ENCODE results near the gene PRPSAP1.
"Not testable (repeated sequence)": the region's sequence is repeated elsewhere in the genome, so short reads cannot be mapped to it uniquely, and the experiment has no call there.

The PRPSAP1 gene

DNA sequence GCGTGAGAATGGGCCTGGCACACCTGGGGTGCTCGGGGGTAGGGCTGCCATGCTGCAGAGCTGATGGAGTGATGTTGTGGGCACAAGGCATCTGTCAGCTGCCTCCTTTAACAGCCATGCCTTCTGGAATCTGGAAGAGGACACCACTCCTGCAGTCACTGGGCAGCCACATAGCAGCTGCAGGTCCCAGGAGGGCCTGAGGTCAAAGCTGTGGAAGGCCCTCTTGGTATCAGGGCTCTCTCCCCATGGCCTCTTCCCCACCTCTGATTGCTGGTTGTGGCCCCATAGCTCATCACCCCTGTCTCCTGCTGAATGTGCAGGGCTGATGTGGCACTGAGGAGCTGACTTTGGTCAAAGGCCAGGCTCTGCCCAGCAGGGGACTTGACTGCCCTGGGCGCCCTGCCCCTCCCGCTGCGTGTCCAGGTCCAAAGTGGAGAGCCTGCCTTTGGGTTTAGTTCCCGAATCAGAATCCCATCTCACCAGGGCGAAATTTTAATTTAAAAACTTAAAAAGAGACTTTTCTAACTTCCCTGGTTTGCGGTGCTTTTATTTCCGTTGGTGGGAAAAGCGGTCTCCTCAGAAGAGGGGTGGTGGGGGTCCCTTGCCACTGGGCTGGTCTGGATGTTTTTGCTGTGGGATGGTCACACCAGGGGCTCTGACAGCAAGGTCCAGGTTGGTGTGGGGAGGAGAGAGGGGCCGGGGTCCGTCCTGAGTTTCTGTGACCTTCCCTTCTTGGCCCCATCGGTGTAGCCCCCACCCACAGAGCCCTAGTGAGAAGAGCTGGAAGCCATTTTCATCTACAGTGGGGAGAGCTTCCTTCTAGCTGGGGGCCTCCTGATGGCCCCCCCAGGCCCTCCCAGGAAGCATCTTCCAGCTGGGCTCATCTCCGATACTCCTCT is 82.7 kb downstream of the PRPSAP1 start:
- Mint-ChIP-seq H3K27me3 (no peaks in the 10 kb centered on the region), H3K4me1 (ENCODE audit: low read depth in 2 of 2) (peaks cover 48 to 59% of the 10 kb centered on the region in 2 donors), H3K27ac (peak overlapping the region; percentile 95 to 96), H3K36me3 (ENCODE audit: insufficient read depth) (peaks cover 84% of the 10 kb centered on the region), H3K4me3 (peak overlapping the region; percentile 75 to 82), H3K9me3 (no peaks in the 10 kb centered on the region)
- no peak for DNase-seq
- ATAC-seq (replicated peaks) = no peak

GRCh38 chr17:76270127-76270592 is 83.6 kb downstream of the PRPSAP1 start:
- Mint-ChIP-seq H3K4me1 (ENCODE audit: low read depth in 2 of 2) (peaks cover 48 to 59% of the 10 kb centered on the region in 2 donors), H3K9me3 (no peaks in the 10 kb centered on the region), H3K27ac (peak overlapping the region; percentile 95 to 96), H3K27me3 (no peaks in the 10 kb centered on the region), H3K4me3 (peak overlapping the region; percentile 87 to 91), H3K36me3 (ENCODE audit: insufficient read depth) (peaks cover 87% of the 10 kb centered on the region)
- DNase-seq = no peak
- no peak for ATAC-seq (replicated peaks)

- H3K4me1 Mint-ChIP-seq (ENCODE audit: low read depth in 2 of 2) = peaks cover 52 to 56% of the 10 kb centered on the region in 2 donors
- peak overlapping the region; percentile 95 to 96 for H3K27ac Mint-ChIP-seq
- peaks cover 91% of the 10 kb centered on the region for H3K36me3 Mint-ChIP-seq (ENCODE audit: insufficient read depth)
- no peak for ATAC-seq (replicated peaks)
- peak overlapping the region; percentile 87 to 91 for H3K4me3 Mint-ChIP-seq
- no peaks in the 10 kb centered on the region for H3K27me3 Mint-ChIP-seq
- H3K9me3 Mint-ChIP-seq = no peaks in the 10 kb centered on the region
- no peak for DNase-seq
These were observed 84.4 kb downstream of the PRPSAP1 start for GRCh38 chr17:76268991-76269981.

GRCh38 chr17:76268015-76268749 is 85.5 kb downstream of the PRPSAP1 start:
- no peaks in the 10 kb centered on the region for H3K27me3 Mint-ChIP-seq
- peaks cover 58 to 63% of the 10 kb centered on the region in 2 donors for H3K4me1 Mint-ChIP-seq (ENCODE audit: low read depth in 2 of 2)
- peaks cover 86% of the 10 kb centered on the region for H3K36me3 Mint-ChIP-seq (ENCODE audit: insufficient read depth)
- peak; percentile 23 for ATAC-seq (replicated peaks)
- peak overlapping the region; percentile 87 to 91 for H3K4me3 Mint-ChIP-seq
- peak overlapping the region; percentile 95 to 96 for H3K27ac Mint-ChIP-seq
- DNase-seq = peak; percentile 53 to 64 (median 63)
- no peaks in the 10 kb centered on the region for H3K9me3 Mint-ChIP-seq

DNA sequence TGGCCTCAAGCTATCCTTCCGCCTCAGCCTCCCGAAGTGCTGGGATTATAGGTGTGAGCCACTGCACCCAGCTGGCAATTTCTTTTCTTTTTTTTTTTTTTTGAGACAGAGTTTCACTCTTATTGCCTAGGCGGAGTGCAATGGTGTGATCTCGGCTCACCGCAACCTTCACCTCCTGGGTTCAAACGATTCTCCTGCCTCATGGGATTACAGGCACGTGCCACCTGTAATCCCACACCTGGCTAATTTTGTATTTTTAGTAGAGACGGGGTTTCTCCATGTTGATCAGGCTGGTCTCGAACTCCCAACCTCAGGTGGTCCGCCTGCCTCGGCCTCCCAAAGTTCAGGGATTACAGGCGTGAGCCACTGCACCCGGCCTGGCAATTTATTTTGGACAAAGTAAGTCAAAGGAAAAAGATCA is 86.1 kb downstream of the PRPSAP1 start:
- Mint-ChIP-seq H3K4me3 (peak overlapping the region; percentile 87 to 91), H3K4me1 (ENCODE audit: low read depth in 2 of 2) (peaks cover 58 to 69% of the 10 kb centered on the region in 2 donors), H3K27ac (peak overlapping the region; percentile 95 to 96), H3K36me3 (ENCODE audit: insufficient read depth) (peaks cover 80% of the 10 kb centered on the region)
- ATAC-seq (replicated peaks); H3K9me3 Mint-ChIP-seq; H3K27me3 Mint-ChIP-seq; DNase-seq: not testable (repeated sequence)

- Mint-ChIP-seq H3K27me3 (no peaks in the 10 kb centered on the region), H3K4me1 (ENCODE audit: low read depth in 2 of 2) (peaks cover 58 to 68% of the 10 kb centered on the region in 2 donors), H3K36me3 (ENCODE audit: insufficient read depth) (peaks cover 76% of the 10 kb centered on the region), H3K9me3 (no peaks in the 10 kb centered on the region), H3K4me3 (peak overlapping the region; percentile 87 to 91), H3K27ac (peak overlapping the region; percentile 95 to 96)
- ATAC-seq (replicated peaks) (no peak), DNase-seq (no peak)
These were observed 86.6 kb downstream of the PRPSAP1 start for GRCh38 chr17:76267051-76267576.

DNA sequence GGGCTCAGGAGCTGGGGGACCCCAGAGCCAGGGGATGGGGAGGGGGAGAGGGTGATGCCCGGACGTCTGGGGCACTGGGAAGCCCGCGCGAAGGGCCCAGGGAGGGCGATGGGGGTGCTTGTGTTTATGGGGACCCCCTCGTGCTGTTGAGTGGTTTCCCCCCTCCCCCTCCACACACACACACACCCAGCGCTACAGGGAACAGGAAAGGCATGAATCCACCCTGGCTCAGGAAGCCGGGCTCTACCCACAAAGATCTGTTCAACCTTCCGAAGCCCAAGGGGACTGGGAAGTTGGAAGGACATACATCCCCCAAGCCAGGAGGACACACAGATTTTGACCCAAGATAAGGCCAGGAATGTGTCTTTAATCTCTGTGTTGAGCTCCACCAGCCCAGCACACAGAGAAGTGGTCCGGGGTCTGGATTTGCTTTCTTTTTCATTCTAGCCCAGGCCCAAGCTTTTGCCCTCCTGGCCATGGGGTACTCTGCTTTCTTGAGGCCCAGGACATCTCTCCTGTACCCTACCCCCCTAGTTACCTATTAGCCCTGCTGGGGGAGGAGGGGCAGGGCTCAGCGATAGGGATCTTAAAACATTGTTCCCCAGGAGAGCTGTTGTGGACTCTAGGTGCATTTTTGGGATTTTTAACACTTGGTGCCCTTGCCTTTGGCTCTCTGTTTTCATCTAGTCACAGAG is 87.3 kb downstream of the PRPSAP1 start:
- Mint-ChIP-seq H3K36me3 (ENCODE audit: insufficient read depth) (peaks cover 68% of the 10 kb centered on the region), H3K4me3 (peak overlapping the region; percentile 87 to 91), H3K9me3 (no peaks in the 10 kb centered on the region), H3K27ac (peak overlapping the region; percentile 95 to 96), H3K27me3 (no peaks in the 10 kb centered on the region), H3K4me1 (ENCODE audit: low read depth in 2 of 2) (peaks cover 52 to 64% of the 10 kb centered on the region in 2 donors)
- DNase-seq (no peak), ATAC-seq (replicated peaks) (no peak)

DNA sequence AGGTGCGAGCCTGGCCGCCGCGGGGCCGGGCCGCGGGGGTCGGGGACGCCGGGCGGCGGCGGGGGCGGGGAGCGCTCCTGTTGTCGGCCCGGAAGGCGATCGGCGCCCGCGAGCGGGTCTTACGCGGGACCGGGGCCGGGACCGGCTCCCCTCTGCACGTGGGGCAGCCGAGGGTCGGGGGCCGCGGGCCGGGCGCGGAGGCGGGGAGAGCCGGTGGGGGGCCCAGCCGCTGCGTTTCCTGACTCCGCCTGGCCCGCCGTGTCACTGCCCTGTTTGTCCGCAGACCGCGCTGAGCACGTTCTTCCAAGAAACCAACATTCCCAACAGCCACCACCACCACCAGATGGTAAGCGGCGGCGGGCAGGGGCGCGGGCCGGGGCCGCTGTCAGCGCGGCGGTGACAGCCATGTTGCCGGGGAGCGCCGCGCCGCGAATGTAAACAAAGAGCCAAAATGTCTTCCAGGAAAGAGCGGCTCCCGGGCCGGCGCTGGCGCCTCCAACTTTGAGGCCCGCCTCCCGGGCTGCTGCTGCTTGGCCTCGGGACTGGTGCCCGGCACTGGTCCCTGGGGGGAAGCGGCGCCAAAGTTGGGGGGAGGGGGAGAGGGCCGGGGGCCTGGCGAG is 88.0 kb downstream of the PRPSAP1 start:
- Mint-ChIP-seq H3K4me1 (ENCODE audit: low read depth in 2 of 2) (peaks cover 50 to 57% of the 10 kb centered on the region in 2 donors), H3K27ac (peak overlapping the region; percentile 95 to 96), H3K4me3 (peak overlapping the region; percentile 87 to 91), H3K9me3 (no peaks in the 10 kb centered on the region), H3K27me3 (no peaks in the 10 kb centered on the region), H3K36me3 (ENCODE audit: insufficient read depth) (peaks cover 62% of the 10 kb centered on the region)
- ATAC-seq (replicated peaks) = no peak
- DNase-seq = peak in 2 of 3 experiments; percentile 57

DNA sequence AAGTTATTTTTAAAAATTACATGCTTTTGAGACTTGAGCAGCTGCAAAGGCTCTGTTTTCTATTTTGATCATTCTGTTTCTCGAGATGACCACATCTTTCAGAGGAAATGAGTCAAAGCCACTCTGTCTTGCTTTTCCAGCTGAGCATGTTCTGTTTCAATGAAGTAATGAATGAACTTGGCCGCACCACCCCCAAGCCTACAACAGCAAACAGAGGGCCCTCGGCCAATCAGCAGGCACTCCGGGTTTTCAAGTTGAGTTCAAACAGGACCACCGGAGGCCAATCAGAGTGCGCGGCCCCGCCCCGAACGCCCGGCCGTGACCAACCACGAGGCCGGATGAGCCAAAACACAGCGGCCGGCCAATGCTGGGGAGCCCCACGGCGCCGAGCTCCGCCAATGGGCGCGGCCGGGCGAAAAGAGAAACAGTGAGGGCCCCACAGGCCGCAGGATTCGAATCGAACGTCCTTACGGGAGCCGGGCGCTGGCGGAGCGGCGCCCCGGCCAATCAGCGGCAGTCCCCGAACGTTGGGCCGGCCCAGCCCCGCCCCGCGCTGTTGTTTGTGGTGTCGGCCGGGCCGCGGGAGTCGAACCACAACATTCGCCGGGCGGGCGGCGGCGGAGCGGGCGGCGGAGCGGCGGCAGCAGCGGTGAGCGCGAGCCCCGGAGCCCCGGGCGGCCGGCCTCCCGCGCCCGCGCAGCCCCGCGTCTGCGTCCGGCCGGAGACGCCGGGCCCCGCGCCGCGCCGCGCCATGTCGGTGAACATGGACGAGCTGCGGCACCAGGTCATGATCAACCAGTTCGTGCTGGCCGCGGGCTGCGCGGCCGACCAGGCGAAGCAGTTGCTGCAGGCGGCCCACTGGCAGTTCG is 88.7 kb downstream of the PRPSAP1 start, which contains the start of gene UBALD2:
UBALD2 (plus strand) TSS at position 594 of the 869 bp plus-strand sequence; CDS start at position 752, 158 bp downstream.
- ATAC-seq (replicated peaks) (peak; percentile 77), DNase-seq (peak; percentile 97 to 98 (median 98))
- Mint-ChIP-seq H3K27me3 (no peaks in the 10 kb centered on the region), H3K4me1 (ENCODE audit: low read depth in 2 of 2) (peaks cover 48 to 54% of the 10 kb centered on the region in 2 donors), H3K9me3 (no peaks in the 10 kb centered on the region), H3K27ac (peak within 1 kb of the TSS; percentile 95 to 96), H3K4me3 (peak within 1 kb of the TSS; percentile 87 to 91), H3K36me3 (ENCODE audit: insufficient read depth) (peaks cover 54% of the 10 kb centered on the region)

GRCh38 chr17:76264425-76264754 is 89.3 kb downstream of the PRPSAP1 start:
- Mint-ChIP-seq H3K27ac (peak overlapping the region; percentile 94 to 95), H3K9me3 (no peaks in the 10 kb centered on the region), H3K27me3 (no peaks in the 10 kb centered on the region), H3K36me3 (ENCODE audit: insufficient read depth) (peaks cover 48% of the 10 kb centered on the region), H3K4me1 (ENCODE audit: low read depth in 2 of 2) (peaks cover 42 to 48% of the 10 kb centered on the region in 2 donors), H3K4me3 (peak overlapping the region; percentile 87 to 91)
- DNase-seq (no peak), ATAC-seq (replicated peaks) (peak; percentile 1)

GRCh38 chr17:76263896-76264295 is 89.8 kb downstream of the PRPSAP1 start:
- DNase-seq (no peak), ATAC-seq (replicated peaks) (no peak)
- H3K4me1 Mint-ChIP-seq (ENCODE audit: low read depth in 2 of 2) = peaks cover 37 to 43% of the 10 kb centered on the region in 2 donors
- no peaks in the 10 kb centered on the region for H3K27me3 Mint-ChIP-seq
- H3K27ac Mint-ChIP-seq = peak overlapping the region; percentile 94 to 95
- H3K36me3 Mint-ChIP-seq (ENCODE audit: insufficient read depth) = peaks cover 43% of the 10 kb centered on the region
- no peaks in the 10 kb centered on the region for H3K9me3 Mint-ChIP-seq
- peak overlapping the region; percentile 87 to 91 for H3K4me3 Mint-ChIP-seq
